GM19239 (cell line): ENCODE measurements around the gene EIF4B.
"Not testable (repeated sequence)": the region's sequence is repeated elsewhere in the genome, so short reads cannot be mapped to it uniquely, and the experiment has no call there.

ENCODE experiments used
- DNase-seq: peaks from one replicate; pipeline ENCODE4 v3.0.0; 2011; ENCODE audit warnings: low spot score; ENCODE audit not compliant: insufficient read length
- FAIRE-seq: peaks from 2 replicates; lab custom pipeline; 2011; peaks lifted over from hg19 to GRCh38; lab: Jason Lieb, UNC

Gene EIF4B

GRCh38 chr12:53005986-53006809 is at the start of gene EIF4B:
EIF4B (plus strand) TSS chr12:53006456; CDS start chr12:53006484, 28 bp downstream.
- FAIRE-seq: peak; percentile 97
- DNase-seq: peak; percentile 92

- FAIRE-seq (no peak), DNase-seq (no peak)
These were observed 49.3 kb upstream of the EIF4B start for GRCh38 chr12:52956987-52957386.

- no peak for FAIRE-seq
- DNase-seq: no peak
These were observed 41.5 kb upstream of the EIF4B start for GRCh38 chr12:52964556-52965336.

GRCh38 chr12:52965337-52965731 is 40.9 kb upstream of the EIF4B start:
- DNase-seq (no peak), FAIRE-seq (no peak)

- no peak for FAIRE-seq
- DNase-seq: no peak
These were observed 37.0 kb upstream of the EIF4B start for GRCh38 chr12:52969166-52969795.

GRCh38 chr12:52969828-52970569 is 36.3 kb upstream of the EIF4B start:
- no peak for DNase-seq
- no peak for FAIRE-seq

- no peak for FAIRE-seq
These were observed 34.5 kb upstream of the EIF4B start for GRCh38 chr12:52971679-52972329.

GRCh38 chr12:52975204-52975603 is 31.1 kb upstream of the EIF4B start:
- FAIRE-seq (no peak), DNase-seq (no peak)

More at GRCh38 chr12:52971679-52972329, 34.5 kb upstream of the EIF4B start:
- DNase-seq: no peak

GRCh38 chr12:52975820-52976573 is 30.3 kb upstream of the EIF4B start:
- DNase-seq (no peak), FAIRE-seq (no peak)

- no peak for DNase-seq
- FAIRE-seq: no peak
These were observed 29.6 kb upstream of the EIF4B start for GRCh38 chr12:52976574-52977071.

GRCh38 chr12:52977170-52977569 is 29.1 kb upstream of the EIF4B start:
- DNase-seq (no peak), FAIRE-seq (no peak)

- FAIRE-seq (no peak), DNase-seq (no peak)
These were observed 26.1 kb upstream of the EIF4B start for GRCh38 chr12:52980096-52980649.

- DNase-seq: peak; percentile 78
- peak; percentile 90 for FAIRE-seq
These were observed 25.4 kb upstream of the EIF4B start for GRCh38 chr12:52980650-52981423.

GRCh38 chr12:52984136-52984535 is 22.1 kb upstream of the EIF4B start:
- DNase-seq (no peak), FAIRE-seq (no peak)

- FAIRE-seq (no peak), DNase-seq (no peak)
These were observed 17.4 kb upstream of the EIF4B start for GRCh38 chr12:52988898-52989297.

GRCh38 chr12:52990206-52990605 is 16.1 kb upstream of the EIF4B start:
- no peak for DNase-seq
- FAIRE-seq: no peak

GRCh38 chr12:52992240-52992639 is 14.0 kb upstream of the EIF4B start:
- DNase-seq, FAIRE-seq: not testable (repeated sequence)
